ENCODE measurements around the gene PHOX2A.
"Not testable (repeated sequence)": the region's sequence is repeated elsewhere in the genome, so short reads cannot be mapped to it uniquely, and the experiment has no call there.

The PHOX2A gene

GRCh38 chr11:72244060-72244360 lies at the start of gene PHOX2A:
PHOX2A (minus strand) TSS chr11:72244176; CDS start chr11:72244004, 172 bp downstream.
- DNase-seq (ENCODE audit: low read depth in 2 of 2): no peak

GRCh38 chr11:72293391-72293790 lies 49.4 kb upstream of the PHOX2A start:
- no peak for DNase-seq (ENCODE audit: low read depth in 2 of 2)

GRCh38 chr11:72292106-72292785 lies 48.3 kb upstream of the PHOX2A start:
- no peak for DNase-seq (ENCODE audit: low read depth in 2 of 2)

GRCh38 chr11:72290741-72291140 lies 46.8 kb upstream of the PHOX2A start:
- DNase-seq (ENCODE audit: low read depth in 2 of 2): not testable (repeated sequence)

GRCh38 chr11:72287293-72287692 lies 43.3 kb upstream of the PHOX2A start:
- DNase-seq (ENCODE audit: low read depth in 2 of 2): no peak

- no peak for DNase-seq (ENCODE audit: low read depth in 2 of 2)
Measured at GRCh38 chr11:72283947-72284346, 40.0 kb upstream of the PHOX2A start.

GRCh38 chr11:72280726-72281315 lies 36.8 kb upstream of the PHOX2A start:
- no peak for DNase-seq (ENCODE audit: low read depth in 2 of 2)

- DNase-seq (ENCODE audit: low read depth in 2 of 2): no peak
Measured at GRCh38 chr11:72280037-72280436, 36.1 kb upstream of the PHOX2A start.

- no peak for DNase-seq (ENCODE audit: low read depth in 2 of 2)
Measured at GRCh38 chr11:72278905-72279304, 34.9 kb upstream of the PHOX2A start.

- DNase-seq (ENCODE audit: low read depth in 2 of 2): no peak
Measured at GRCh38 chr11:72274435-72274834, 30.5 kb upstream of the PHOX2A start.

GRCh38 chr11:72271980-72272379 lies 28.0 kb upstream of the PHOX2A start:
- DNase-seq (ENCODE audit: low read depth in 2 of 2): no peak

- DNase-seq (ENCODE audit: low read depth in 2 of 2): no peak
Measured at GRCh38 chr11:72267956-72268617, 24.1 kb upstream of the PHOX2A start.

- DNase-seq (ENCODE audit: low read depth in 2 of 2): not testable (repeated sequence)
Measured at GRCh38 chr11:72266960-72267359, 23.0 kb upstream of the PHOX2A start.

- no peak for DNase-seq (ENCODE audit: low read depth in 2 of 2)
Measured at GRCh38 chr11:72265951-72266350, 22.0 kb upstream of the PHOX2A start.

GRCh38 chr11:72263361-72263760 lies 19.4 kb upstream of the PHOX2A start:
- no peak for DNase-seq (ENCODE audit: low read depth in 2 of 2)

GRCh38 chr11:72260574-72260973 lies 16.6 kb upstream of the PHOX2A start:
- DNase-seq (ENCODE audit: low read depth in 2 of 2): no peak

GRCh38 chr11:72259490-72259889 lies 15.5 kb upstream of the PHOX2A start:
- no peak for DNase-seq (ENCODE audit: low read depth in 2 of 2)

- no peak for DNase-seq (ENCODE audit: low read depth in 2 of 2)
Measured at GRCh38 chr11:72257570-72257969, 13.6 kb upstream of the PHOX2A start.

GRCh38 chr11:72254299-72254993 lies 10.5 kb upstream of the PHOX2A start:
- no peak for DNase-seq (ENCODE audit: low read depth in 2 of 2)

GRCh38 chr11:72253392-72253791 lies 9.4 kb upstream of the PHOX2A start:
- DNase-seq (ENCODE audit: low read depth in 2 of 2): no peak

- no peak for DNase-seq (ENCODE audit: low read depth in 2 of 2)
Measured at GRCh38 chr11:72251614-72252013, 7.6 kb upstream of the PHOX2A start.

GRCh38 chr11:72250661-72251464 lies 6.9 kb upstream of the PHOX2A start:
- no peak for DNase-seq (ENCODE audit: low read depth in 2 of 2)

Measured in stimulated activated CD8-positive, alpha-beta memory T cell treated with anti-CD3 and anti-CD28 coated beads, Interleukin-7, amount 100 ng/mL, for 1 hour (primary cell).